T-helper 1 cell treated with Interleukin-12 subunit alpha and Interleukin-12 subunit beta and Interleukin-4 antibody, amounts not matched to agents 30 μg/mL and 1 μg/mL, for 36 hours (primary cell): Measurements from ENCODE around the gene ZNF397.
"Not testable (repeated sequence)": the region's sequence is repeated elsewhere in the genome, so short reads cannot be mapped to it uniquely, and the experiment has no call there.

ENCODE experiments used
- H3K27ac Mint-ChIP-seq: one replicate; pipeline ENCODE4 v1.8.0; 2021; ENCODE audit warnings: mild to moderate bottlenecking, mixed read lengths
- H3K27me3 Mint-ChIP-seq: one replicate; pipeline ENCODE4 v1.8.0; 2021; ENCODE audit warnings: low read depth, mixed read lengths
- H3K36me3 Mint-ChIP-seq: one replicate; pipeline ENCODE4 v1.8.0; 2021; ENCODE audit warnings: low read depth, mixed read lengths
- H3K4me1 Mint-ChIP-seq: one replicate; pipeline ENCODE4 v1.8.0; 2021; ENCODE audit warnings: low read depth, mixed read lengths
- H3K4me3 Mint-ChIP-seq: one replicate; pipeline ENCODE4 v1.8.0; 2021; ENCODE audit warnings: mild to moderate bottlenecking, moderate library complexity, mixed read lengths
- H3K9me3 Mint-ChIP-seq: one replicate; pipeline ENCODE4 v1.8.0; 2021; ENCODE audit warnings: mixed read lengths

Gene ZNF397

DNA sequence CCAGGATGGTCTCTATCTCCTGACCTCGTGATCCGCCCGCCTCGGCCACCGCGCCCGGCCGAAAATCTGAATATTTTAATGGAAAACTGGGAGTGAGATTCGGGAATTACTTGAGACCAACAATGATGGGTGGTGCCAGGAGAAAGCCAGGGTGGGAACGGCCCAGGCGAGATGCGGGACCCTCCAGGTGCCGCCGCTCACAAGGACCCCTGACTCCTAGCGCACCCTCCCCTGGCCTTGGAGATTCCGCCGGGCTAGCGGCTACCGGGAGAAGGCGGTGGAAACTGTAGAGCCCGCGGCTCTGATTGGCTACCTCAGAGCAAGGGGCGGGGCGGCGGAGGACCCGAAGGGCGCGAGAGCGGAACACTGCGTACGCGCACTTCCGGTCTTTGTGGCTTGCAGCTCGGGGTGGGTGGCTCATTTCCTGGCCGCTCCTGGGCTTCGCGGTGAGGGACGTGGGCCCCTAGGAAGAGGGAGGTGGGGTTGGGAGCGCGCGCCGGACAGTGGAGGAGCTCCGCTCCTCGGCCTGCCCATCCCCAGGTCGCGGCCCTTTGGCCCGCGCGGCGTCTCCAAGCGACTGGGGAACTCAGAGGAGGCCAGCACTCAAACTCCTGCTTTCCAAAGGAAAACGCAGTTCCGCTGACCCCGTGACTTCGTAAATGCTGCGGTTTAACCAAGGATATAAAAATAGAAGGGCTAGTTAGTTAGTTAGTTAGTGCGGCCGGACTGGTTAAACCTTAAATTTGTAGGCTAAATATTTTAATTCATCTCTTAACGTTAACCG, at the start of gene ZNF397:
Gene ZNF397, plus strand, starts transcription at position 371 of the 784 bp plus-strand sequence. CDS start 1,437 bp downstream, outside the sequence.
- Mint-ChIP-seq H3K27me3 (no peaks in the 10 kb centered on the region), H3K4me3 (peak within 1 kb of the TSS; percentile 95)

DNA sequence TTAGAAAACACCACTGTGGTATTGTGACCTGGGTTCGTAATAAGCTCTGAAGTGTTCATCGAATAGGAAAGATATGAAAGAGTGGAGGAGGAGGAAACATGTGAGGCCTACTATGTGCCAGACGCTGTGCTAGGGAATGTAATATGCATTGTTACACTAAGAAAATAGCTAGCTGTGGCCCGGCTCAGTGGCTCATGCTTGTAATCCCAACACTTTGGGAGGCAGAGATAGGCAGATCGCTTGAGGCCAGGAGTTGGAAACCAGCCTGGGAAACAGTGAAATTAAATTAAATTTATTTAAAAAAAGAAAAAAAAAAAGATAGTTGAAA, 49.2 kb upstream of the ZNF397 start:
- Mint-ChIP-seq H3K27ac (no peak overlapping the region), H3K9me3 (no peaks in the 10 kb centered on the region), H3K4me1 (peaks cover 4% of the 10 kb centered on the region), H3K27me3 (no peaks in the 10 kb centered on the region), H3K36me3 (no peaks in the 10 kb centered on the region), H3K4me3 (no peak overlapping the region)

More for the DNA sequence above, at the start of gene ZNF397:
- peak within 1 kb of the TSS; percentile 96 for H3K27ac Mint-ChIP-seq
- H3K9me3 Mint-ChIP-seq: peaks cover 26% of the 10 kb centered on the region
- peaks cover 6% of the 10 kb centered on the region for H3K4me1 Mint-ChIP-seq
- peaks cover 37% of the 10 kb centered on the region for H3K36me3 Mint-ChIP-seq

DNA sequence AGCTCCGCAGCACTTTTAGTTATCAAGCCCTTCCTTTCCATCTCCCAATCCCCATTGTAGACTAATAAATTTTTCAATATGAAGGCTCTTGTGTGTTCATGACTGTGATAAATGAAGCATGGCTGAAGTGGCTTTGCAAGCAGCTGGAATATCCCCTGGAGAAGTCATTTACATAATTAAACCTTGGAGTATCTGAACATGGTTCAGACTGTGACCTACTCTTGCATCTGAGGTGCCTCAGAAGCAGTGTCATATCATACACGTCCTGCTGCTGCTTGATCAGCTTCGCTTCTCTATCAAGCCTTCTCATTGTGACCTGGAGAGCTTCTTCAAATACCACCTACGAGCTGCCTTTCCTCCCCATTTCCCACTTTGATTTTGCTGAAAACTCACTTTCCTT, 48.4 kb upstream of the ZNF397 start:
- no peak overlapping the region for H3K4me3 Mint-ChIP-seq
- no peaks in the 10 kb centered on the region for H3K36me3 Mint-ChIP-seq
- H3K4me1 Mint-ChIP-seq: peaks cover 4% of the 10 kb centered on the region
- no peaks in the 10 kb centered on the region for H3K9me3 Mint-ChIP-seq
- H3K27ac Mint-ChIP-seq: no peak overlapping the region
- H3K27me3 Mint-ChIP-seq: no peaks in the 10 kb centered on the region

- Mint-ChIP-seq H3K9me3 (no peaks in the 10 kb centered on the region), H3K4me3 (no peak overlapping the region), H3K4me1 (peaks cover 4% of the 10 kb centered on the region), H3K27me3 (no peaks in the 10 kb centered on the region), H3K36me3 (no peaks in the 10 kb centered on the region), H3K27ac (no peak overlapping the region)
Observed at GRCh38 chr18:35193316-35193715, 47.5 kb upstream of the ZNF397 start.

DNA sequence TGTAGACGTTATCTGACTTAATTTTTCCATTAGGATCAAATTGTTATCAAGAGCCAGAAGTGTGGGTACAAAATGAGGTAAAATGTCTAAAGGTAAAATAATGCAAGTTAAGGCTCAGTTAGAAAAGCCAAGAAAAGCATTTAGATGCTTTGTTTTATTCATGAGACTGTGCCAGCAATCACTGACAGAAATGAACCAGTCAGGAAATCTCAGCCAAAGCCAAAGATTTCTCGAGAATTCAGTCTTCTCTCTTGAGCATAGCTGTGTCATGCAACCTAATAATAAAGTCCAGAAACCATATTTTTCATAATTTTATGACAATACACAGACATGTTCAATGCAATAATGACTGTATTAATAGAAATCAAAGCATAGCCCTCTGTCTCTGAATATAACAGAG, 43.5 kb upstream of the ZNF397 start:
- Mint-ChIP-seq H3K4me1 (peaks cover 2% of the 10 kb centered on the region), H3K4me3 (no peak overlapping the region), H3K27me3 (no peaks in the 10 kb centered on the region), H3K27ac (no peak overlapping the region), H3K36me3 (no peaks in the 10 kb centered on the region), H3K9me3 (no peaks in the 10 kb centered on the region)

DNA sequence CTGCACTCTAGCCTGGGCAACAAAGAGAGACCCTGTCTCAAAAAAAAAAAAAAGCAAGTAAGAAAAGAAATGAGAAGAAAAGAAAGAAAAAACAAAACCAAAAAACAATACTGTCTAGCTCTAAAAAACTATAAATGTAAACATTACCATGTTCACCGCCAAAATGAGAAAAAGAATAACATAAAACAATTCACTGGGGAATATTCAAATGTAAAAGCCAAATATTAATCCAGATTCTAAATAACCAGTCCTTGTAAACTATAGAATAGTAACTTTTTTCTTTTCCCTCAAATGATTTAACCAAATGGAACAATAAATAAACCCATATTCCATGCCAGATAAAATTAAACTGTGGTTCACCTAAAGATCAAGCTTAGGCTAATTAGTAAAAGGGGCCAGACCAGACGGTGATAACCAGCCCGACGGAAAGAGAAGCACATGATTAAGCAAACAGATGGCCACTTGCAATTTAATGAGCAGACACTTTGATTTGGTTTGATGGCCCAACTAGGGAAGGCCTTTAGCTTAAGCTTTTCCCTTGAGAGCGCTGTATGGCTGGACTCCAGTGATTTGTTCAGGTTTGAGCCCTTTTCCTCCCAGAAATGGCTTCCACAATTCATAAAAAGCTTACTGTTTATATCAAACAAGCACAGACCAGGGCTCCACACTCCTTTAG, 39.4 kb upstream of the ZNF397 start:
- Mint-ChIP-seq H3K4me3 (no peak overlapping the region), H3K36me3 (no peaks in the 10 kb centered on the region), H3K27ac (no peak overlapping the region), H3K9me3 (peaks cover 12% of the 10 kb centered on the region), H3K4me1 (no peaks in the 10 kb centered on the region), H3K27me3 (no peaks in the 10 kb centered on the region)

DNA sequence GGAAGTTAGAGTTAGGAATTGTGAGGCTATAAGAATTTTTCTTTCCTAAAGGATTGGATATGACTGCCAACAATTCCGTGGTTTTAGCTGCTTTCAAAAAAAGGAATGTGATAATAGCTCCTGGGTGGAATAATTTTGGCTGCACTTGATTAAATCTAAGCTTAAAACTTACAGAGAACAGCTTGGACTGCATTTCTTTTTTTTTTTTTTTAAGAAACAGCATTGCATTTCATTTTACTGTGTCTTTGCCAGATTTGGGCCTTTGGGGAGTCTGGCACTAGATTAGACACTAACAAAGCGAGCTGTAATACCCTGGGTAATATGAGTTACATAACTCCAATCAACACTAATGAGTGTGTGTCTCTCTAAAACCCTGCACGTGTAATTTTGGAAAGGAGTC, 37.8 kb upstream of the ZNF397 start:
- Mint-ChIP-seq H3K27me3 (no peaks in the 10 kb centered on the region), H3K4me1 (no peaks in the 10 kb centered on the region), H3K4me3 (no peak overlapping the region), H3K9me3 (peaks cover 12% of the 10 kb centered on the region), H3K36me3 (no peaks in the 10 kb centered on the region), H3K27ac (no peak overlapping the region)

DNA sequence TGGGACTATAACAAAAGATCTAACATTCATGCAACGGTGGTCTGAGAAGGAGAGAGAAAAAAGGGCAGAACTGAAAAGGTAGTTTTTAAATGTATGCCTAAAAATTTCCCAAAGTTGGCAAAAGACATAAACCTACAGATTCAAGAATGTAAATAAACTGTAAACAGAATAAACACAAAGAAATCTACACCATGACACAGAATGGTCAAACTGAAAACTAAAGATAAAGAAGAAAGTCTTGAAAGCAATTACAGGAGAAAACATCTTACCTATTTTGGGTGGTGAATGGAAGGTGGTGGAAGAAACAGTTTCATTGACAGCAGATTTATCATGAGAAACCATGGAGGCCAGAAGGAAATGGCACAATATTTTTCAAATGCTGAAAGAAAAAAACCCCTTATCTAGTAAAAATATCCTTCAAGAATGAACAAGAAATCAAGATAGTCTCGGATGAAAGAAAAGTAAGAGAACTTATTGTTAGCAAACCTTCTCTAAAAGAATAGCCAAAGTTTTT, 35.6 kb upstream of the ZNF397 start:
- no peak overlapping the region for H3K27ac Mint-ChIP-seq

DNA sequence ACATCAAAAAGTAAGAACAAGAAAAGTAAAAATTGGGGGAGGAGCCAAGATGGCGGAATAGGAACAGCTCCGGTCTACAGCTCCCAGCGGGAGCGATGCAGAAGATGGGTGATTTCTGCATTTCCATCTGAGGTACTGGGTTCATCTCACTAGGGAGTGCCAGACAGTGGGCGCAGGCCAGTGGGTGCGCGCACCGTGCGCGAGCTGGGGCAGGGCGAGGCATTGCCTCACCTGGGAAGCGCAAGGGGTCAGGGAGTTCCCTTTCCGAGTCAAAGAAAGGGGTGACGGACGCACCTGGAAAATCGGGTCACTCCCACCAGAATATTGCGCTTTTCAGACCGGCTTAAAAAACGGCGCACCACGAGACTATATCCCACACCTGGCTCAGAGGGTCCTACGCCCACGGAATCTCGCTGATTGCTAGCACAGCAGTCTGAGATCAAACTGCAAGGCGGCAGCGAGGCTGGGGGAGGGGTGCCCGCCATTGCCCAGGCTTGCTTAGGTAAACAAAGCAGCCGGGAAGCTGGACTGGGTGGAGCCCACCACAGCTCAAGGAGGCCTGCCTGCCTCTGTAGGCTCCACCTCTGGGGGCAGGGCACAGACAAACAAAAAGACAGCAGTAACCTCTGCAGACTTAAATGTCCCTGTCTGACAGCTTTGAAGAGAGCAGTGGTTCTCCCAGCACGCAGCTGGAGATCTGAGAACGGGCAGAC, 34.9 kb upstream of the ZNF397 start:
- not testable (repeated sequence) for H3K27me3 Mint-ChIP-seq, H3K4me1 Mint-ChIP-seq, H3K36me3 Mint-ChIP-seq, H3K27ac Mint-ChIP-seq, H3K4me3 Mint-ChIP-seq
- H3K9me3 Mint-ChIP-seq: peaks cover 12% of the 10 kb centered on the region

More for the DNA sequence above, 35.6 kb upstream of the ZNF397 start:
- H3K4me3 Mint-ChIP-seq: no peak overlapping the region
- H3K9me3 Mint-ChIP-seq: peaks cover 12% of the 10 kb centered on the region
- H3K27me3 Mint-ChIP-seq: no peaks in the 10 kb centered on the region
- no peaks in the 10 kb centered on the region for H3K36me3 Mint-ChIP-seq
- H3K4me1 Mint-ChIP-seq: no peaks in the 10 kb centered on the region

DNA sequence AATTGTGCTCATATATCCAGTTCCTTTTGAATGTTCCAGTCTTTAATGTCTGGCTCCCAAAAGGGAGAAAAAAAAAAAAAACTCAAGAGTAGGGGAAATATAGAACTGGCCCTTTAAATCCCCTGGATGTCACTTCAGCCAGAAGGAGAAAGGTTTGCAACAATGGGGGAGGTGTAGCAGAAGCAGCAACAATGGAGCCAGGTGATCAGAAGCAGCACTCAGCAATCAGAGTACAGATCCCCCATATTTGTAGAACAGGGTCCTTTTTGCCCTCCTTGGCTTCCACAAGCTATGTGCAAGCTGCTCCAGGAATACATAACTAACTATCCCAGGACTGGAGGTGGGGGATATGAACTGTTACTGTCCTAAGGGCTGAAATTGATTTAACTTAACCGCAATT, 25.8 kb upstream of the ZNF397 start:
- Mint-ChIP-seq H3K27ac (no peak overlapping the region), H3K36me3 (no peaks in the 10 kb centered on the region), H3K27me3 (no peaks in the 10 kb centered on the region), H3K4me1 (no peaks in the 10 kb centered on the region), H3K4me3 (no peak overlapping the region), H3K9me3 (no peaks in the 10 kb centered on the region)

DNA sequence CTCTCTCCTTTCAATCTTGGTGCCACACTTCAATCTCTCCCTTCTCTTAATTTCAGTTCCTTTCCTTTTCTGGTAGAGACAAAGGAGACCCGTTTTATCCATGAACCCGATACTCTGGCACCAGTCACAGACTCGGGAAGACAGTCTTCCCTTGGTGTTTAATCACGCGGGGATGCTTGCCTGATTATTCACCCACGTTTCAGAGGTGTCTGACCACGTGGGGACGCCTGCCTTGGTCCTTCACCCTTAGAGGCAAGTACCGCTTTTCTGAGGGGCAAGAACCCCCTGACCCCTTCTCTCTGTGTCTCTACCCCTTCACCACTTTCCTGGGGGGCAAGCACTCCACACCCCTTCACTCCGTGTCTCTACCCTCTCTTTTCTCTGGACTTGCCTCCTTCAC, 24.2 kb upstream of the ZNF397 start:
- H3K9me3 Mint-ChIP-seq, H3K4me1 Mint-ChIP-seq, H3K4me3 Mint-ChIP-seq, H3K27me3 Mint-ChIP-seq, H3K27ac Mint-ChIP-seq, H3K36me3 Mint-ChIP-seq: not testable (repeated sequence)

GRCh38 chr18:35219331-35219730, 21.5 kb upstream of the ZNF397 start:
- H3K9me3 Mint-ChIP-seq, H3K4me3 Mint-ChIP-seq, H3K27me3 Mint-ChIP-seq, H3K36me3 Mint-ChIP-seq, H3K27ac Mint-ChIP-seq, H3K4me1 Mint-ChIP-seq: not testable (repeated sequence)

DNA sequence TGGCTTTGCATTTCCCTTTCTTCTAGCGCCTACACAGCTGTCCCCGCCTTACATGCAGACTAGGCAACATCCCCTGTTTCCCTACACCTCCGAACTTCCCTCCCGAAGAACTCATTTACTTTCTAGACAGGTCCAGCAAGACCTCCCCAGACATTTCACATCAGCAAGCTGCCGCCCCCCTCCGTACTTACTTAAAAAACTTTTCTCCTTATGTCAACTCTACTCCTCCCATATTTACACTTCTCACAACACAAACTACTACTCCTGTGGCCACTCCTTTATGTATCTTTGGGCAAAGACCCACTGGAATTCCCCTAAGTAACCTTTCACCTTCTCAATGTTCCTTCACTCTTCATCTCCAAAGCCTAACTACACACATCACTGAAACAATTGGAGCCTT, 20.4 kb upstream of the ZNF397 start:
- Mint-ChIP-seq H3K4me3 (no peak overlapping the region), H3K27me3 (peaks cover 4% of the 10 kb centered on the region), H3K4me1 (no peaks in the 10 kb centered on the region), H3K27ac (no peak overlapping the region), H3K9me3 (no peaks in the 10 kb centered on the region), H3K36me3 (no peaks in the 10 kb centered on the region)

DNA sequence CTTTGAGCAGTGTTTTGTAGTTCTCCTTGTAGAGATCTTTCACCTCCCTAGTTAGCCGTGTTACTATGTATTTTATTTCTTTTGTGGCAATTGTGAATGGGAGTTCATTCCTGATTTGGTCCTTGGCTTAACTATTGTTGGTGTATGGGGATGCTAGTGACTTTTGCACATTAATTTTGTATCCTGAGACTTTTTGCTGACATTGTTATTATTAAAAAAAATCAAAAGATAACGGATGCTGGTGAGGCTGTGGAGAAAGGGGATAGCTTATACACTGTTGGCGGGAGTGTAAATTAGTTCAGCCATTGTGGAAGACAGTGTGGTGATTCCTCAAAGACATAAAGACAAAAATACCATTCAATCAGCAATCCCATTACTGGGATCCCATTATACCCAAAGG, 17.0 kb upstream of the ZNF397 start:
- Mint-ChIP-seq H3K9me3 (no peaks in the 10 kb centered on the region), H3K27me3 (peaks cover 4% of the 10 kb centered on the region), H3K27ac (no peak overlapping the region), H3K36me3 (no peaks in the 10 kb centered on the region), H3K4me3 (no peak overlapping the region), H3K4me1 (no peaks in the 10 kb centered on the region)

GRCh38 chr18:35227254-35227653, 13.6 kb upstream of the ZNF397 start:
- no peak overlapping the region for H3K27ac Mint-ChIP-seq
- H3K4me1 Mint-ChIP-seq: peaks cover 3% of the 10 kb centered on the region
- H3K4me3 Mint-ChIP-seq: no peak overlapping the region

More at GRCh38 chr18:35227254-35227653, 13.6 kb upstream of the ZNF397 start:
- Mint-ChIP-seq H3K9me3 (no peaks in the 10 kb centered on the region), H3K27me3 (peaks cover 7% of the 10 kb centered on the region), H3K36me3 (no peaks in the 10 kb centered on the region)
